Measurements from ENCODE around the gene PLVAP.
A peak's percentile ranks its signal among the peaks of the same experiment; 100 is the strongest.

Gene PLVAP, protein sequence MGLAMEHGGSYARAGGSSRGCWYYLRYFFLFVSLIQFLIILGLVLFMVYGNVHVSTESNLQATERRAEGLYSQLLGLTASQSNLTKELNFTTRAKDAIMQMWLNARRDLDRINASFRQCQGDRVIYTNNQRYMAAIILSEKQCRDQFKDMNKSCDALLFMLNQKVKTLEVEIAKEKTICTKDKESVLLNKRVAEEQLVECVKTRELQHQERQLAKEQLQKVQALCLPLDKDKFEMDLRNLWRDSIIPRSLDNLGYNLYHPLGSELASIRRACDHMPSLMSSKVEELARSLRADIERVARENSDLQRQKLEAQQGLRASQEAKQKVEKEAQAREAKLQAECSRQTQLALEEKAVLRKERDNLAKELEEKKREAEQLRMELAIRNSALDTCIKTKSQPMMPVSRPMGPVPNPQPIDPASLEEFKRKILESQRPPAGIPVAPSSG

DNA sequence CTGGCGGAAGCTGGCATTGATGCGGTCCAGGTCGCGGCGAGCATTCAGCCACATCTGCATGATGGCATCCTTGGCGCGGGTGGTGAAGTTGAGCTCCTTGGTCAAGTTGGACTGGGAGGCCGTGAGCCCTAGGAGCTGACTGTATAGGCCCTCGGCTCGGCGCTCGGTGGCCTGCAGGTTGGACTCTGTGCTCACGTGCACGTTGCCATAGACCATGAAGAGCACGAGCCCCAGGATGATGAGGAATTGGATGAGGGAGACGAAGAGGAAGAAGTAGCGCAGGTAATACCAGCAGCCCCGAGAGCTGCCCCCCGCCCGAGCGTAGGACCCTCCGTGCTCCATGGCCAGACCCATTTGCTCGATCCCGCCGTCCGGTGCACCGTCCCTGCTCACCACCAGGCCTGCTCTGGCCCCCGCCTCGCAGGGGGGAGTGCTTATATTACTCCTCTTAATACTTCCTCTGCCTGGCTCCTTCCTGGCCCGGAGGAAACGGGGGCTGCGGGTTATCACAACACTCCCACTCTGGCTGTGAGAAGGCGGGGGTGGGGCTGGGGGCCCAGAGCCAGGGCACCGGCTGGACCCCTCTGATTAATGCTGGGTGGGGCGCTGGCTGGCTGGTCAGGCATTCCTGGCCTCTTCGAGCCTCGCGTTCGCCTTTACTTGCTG, at the start of gene PLVAP:
PLVAP (minus strand) TSS at position 408 of the 666 bp plus-strand sequence; CDS start at position 354, 54 bp downstream.
- no peak within 1 kb of the TSS for H3K27ac ChIP-seq
- TF ChIP-seq, protein P1, sequence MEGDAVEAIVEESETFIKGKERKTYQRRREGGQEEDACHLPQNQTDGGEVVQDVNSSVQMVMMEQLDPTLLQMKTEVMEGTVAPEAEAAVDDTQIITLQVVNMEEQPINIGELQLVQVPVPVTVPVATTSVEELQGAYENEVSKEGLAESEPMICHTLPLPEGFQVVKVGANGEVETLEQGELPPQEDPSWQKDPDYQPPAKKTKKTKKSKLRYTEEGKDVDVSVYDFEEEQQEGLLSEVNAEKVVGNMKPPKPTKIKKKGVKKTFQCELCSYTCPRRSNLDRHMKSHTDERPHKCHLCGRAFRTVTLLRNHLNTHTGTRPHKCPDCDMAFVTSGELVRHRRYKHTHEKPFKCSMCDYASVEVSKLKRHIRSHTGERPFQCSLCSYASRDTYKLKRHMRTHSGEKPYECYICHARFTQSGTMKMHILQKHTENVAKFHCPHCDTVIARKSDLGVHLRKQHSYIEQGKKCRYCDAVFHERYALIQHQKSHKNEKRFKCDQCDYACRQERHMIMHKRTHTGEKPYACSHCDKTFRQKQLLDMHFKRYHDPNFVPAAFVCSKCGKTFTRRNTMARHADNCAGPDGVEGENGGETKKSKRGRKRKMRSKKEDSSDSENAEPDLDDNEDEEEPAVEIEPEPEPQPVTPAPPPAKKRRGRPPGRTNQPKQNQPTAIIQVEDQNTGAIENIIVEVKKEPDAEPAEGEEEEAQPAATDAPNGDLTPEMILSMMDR (conservative IDR thresholded peaks at IDR 0.05), result no peak

DNA sequence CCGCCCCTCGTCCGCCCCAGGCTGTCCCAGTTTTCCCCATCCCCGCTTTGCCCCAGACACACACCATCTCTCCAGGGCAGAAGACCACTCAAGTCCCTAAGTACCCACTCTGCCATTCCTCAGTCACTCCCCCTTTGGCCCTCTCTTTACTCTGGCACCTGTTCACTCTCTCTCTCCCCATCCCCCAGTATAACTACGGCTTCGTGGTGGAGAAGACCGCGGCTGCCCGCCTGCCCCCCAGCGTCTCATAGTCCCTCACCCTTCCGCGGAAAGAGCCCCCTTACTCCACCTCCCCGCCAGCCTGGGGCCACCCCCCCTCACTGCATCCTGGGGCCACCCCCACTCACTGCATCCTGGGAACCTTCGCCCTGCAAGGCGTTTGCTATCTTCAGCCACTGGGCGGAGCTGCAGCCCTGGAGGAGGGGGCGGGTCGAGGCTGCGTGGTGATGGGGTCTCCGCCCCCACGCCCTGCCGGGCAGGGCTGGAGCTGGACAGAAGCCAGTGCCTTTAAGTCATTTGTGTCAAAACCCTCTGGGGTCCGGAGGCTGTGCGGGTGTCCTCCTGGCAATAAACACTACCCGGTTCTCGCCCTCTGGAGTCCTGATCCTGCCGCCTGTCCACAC, 47.7 kb upstream of the PLVAP start:
- TF ChIP-seq, protein P1 (conservative IDR thresholded peaks at IDR 0.05), result peak; percentile 30; the same call in 1 of the 2 replicates
- H3K27ac ChIP-seq, result no peak overlapping the region

DNA sequence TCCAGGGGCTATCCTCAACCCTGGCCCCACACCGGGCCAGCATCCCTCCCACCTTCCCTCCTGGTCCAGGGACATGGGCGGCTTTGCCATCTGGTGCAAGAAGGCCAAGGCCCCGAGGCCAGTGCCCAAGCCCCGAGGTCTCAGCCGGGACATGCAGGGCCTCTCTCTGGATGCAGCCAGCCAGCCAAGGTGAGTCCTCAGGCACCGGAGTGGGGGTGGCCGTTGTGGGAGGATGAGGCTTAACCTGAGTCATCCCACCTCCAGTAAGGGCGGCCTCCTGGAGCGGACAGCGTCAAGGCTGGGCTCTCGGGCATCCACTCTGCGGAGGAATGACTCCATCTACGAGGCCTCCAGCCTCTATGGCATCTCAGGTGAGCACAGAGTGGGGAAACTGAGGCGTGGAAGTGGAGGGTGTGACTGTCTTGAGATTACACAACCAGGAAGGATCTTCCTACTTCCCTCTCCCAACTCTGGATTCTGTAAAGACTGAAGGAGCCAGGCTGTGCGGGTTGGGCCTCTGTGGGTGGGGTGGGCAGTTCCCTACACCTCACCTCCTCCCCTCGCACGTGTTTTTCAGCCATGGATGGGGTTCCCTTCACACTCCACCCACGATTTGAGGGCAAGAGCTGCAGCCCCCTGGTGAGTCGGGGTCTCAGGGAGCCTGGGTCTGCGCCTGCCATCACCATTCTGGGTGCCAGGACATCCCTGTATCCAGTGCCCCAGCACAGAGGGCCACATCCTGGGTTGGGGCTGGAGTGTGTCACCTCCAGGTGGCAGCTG, 46.5 kb upstream of the PLVAP start:
- no peak overlapping the region for H3K27ac ChIP-seq
- TF ChIP-seq, protein P1 (conservative IDR thresholded peaks at IDR 0.05), result no peak

DNA sequence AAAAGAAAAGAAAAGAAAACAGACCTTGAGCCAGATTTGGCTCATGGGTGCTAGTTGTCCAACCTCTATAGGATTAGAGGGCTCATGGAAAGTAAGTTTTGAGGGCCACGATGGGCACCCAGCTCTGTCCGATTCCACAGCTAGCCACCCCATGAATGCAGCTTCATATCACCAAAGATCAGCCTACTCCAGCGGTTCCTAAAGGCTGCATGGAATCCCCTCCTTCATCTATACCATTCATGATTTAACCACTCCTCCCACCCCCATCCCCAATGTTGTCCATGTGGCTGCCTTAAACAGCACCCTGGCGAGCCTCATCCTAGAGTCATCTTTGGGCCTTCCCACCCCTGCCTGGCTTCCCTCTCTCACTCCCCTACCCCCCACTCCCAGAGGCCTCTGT, 44.8 kb upstream of the PLVAP start:
- TF ChIP-seq, protein P1 (conservative IDR thresholded peaks at IDR 0.05), result no peak
- no peak overlapping the region for H3K27ac ChIP-seq

DNA sequence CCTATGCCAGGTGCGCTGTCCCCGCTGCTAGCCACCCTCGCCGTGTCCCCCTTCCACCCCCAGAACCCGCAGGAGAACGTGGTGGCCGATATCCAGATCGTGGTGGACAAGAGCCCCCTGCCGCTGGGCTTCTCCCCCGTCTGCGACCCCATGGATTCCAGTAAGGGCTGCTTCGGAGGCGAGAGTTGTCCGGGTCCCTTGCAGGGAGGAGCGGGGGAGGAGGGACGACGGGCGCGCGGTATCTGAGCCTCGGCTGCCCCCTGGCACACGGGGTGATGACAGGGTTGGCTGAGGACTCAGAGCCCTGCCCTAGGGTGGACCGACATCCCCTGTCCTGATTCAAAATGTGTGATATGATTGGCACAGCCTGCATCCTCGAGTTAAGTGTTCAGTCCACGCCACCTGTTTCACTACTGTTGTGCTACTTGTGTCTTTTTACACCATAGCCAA, 43.4 kb upstream of the PLVAP start:
- peak overlapping the region; percentile 74 for H3K27ac ChIP-seq
- TF ChIP-seq, protein P1 (conservative IDR thresholded peaks at IDR 0.05), result no peak

DNA sequence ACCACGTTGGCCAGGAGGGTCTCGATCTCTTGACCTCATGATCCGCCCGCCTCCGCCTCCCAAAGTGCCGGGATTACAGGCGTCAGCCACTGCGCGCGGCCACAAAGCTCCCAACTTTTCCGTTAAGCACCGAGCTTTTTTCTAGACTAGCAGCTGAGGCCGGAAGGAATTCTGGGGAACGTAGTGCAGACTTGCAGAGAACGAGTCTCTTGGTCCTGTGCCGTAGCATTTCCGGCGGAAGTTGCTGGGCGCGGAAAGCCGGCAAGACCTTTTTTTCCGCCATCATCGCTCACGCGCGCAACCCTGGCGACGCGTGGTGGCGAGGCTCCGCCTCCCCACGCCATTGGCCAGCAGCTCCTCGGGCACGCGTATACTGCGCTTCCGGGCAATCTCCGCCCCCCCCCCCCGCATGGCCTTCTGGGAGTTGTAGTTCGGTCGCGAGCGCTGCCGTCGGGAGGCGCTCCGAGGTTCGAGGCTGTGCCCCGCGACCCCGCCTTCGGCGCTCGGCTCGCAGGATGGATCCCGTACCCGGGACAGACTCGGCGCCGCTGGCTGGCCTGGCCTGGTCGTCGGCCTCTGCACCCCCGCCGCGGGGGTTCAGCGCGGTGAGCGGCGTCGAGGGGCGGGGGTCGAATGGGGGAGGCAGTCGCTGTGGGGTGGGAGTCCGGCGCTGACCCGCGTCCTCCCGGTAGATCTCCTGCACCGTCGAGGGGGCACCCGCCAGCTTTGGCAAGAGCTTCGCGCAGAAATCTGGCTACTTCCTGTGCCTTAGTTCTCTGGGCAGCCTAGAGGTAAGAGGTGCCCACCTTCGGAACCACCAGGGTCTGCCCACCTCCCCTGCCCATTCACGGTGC, 42.7 kb upstream of the PLVAP start, which contains the start of gene MVB12A:
MVB12A (plus strand) TSS at position 427 of the 854 bp plus-strand sequence; CDS start at position 516, 89 bp downstream.
- TF ChIP-seq, protein P1 (conservative IDR thresholded peaks at IDR 0.05), result no peak
- peak within 1 kb of the TSS; percentile 74 for H3K27ac ChIP-seq
